Measurements from ENCODE around the gene CCDC85C.

DNA sequence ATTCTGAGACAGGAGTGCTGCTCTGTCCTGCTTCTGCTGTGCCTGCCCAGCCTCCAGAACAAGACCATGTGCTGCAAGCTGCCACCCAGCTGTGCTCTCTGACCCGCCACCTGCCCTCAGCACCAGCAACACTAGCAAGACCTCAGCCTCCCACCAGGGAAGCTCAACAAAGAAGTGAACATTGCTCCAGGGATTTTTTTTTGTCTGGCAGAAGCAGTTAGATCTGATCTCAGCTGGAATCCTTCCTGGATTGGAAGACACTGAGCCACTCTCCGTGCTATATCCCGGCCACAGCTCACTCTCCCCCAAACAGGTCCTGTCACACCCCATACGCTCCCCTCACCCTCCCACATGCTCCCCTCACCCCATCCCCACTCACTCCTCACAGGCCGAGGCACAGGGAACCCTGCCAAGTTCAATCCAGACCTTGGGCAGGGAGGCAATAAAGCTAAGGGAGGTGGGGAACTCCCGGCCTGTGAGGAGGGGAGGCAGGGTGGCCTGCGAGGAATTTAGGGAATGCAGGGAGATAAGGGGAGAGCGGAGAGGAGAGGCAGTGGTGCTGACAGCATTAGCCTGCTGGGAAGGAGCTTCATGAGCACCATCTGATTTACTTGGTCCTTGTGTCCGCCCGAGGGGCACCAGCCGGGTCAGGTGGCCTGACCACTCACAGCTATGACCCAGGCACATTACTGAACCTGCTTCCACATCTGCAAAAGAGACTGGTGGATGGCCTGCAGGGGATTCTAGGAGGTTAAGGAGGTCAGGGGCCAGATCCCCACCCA lies 29.7 kb downstream of the CCDC85C start:
- TF ChIP-seq, protein P1, sequence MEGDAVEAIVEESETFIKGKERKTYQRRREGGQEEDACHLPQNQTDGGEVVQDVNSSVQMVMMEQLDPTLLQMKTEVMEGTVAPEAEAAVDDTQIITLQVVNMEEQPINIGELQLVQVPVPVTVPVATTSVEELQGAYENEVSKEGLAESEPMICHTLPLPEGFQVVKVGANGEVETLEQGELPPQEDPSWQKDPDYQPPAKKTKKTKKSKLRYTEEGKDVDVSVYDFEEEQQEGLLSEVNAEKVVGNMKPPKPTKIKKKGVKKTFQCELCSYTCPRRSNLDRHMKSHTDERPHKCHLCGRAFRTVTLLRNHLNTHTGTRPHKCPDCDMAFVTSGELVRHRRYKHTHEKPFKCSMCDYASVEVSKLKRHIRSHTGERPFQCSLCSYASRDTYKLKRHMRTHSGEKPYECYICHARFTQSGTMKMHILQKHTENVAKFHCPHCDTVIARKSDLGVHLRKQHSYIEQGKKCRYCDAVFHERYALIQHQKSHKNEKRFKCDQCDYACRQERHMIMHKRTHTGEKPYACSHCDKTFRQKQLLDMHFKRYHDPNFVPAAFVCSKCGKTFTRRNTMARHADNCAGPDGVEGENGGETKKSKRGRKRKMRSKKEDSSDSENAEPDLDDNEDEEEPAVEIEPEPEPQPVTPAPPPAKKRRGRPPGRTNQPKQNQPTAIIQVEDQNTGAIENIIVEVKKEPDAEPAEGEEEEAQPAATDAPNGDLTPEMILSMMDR (IDR thresholded peaks at IDR 0.05; ENCODE audit: low read depth, low read length) = no peak
- no peak for TF ChIP-seq EZH2phosphoT487 (IDR thresholded peaks at IDR 0.05; ENCODE audit: low read depth)
